Left ventricle myocardium inferior (tissue), 1 donor: ENCODE results near the gene BABAM1. TPM values are rescaled to one million over a fixed set of nuclear protein-coding genes. Genes with fewer than 3 reads are reported as not detected.
A peak's percentile ranks its signal among the peaks of the same experiment; 100 is the strongest.

Source experiments
- DNase-seq: peaks from one replicate; pipeline ENCODE4 v3.0.0-alpha.2; 2020
- H3K27ac ChIP-seq: fragments of 200-600 bp; replicated peaks from 2 replicates; pipeline ENCODE4 v1.8.0; 2021
- H3K27me3 ChIP-seq: fragments of 200-600 bp; 2 replicates; pipeline ENCODE4 v1.8.0; 2021; ENCODE audit warnings: low read depth
- H3K36me3 ChIP-seq: fragments of 200-600 bp; 2 replicates; pipeline ENCODE4 v1.8.0; 2021
- H3K4me1 ChIP-seq: fragments of 200-600 bp; 2 replicates; pipeline ENCODE4 v1.8.0; 2021
- H3K4me3 ChIP-seq: fragments of 200-600 bp; 2 replicates; pipeline ENCODE4 v1.8.0; 2021; ENCODE audit warnings: mild to moderate bottlenecking, moderate library complexity
- H3K9me3 ChIP-seq: fragments of 200-600 bp; replicated peaks from 2 replicates; pipeline ENCODE4 v1.8.0; 2021
- intact Hi-C: fragments of 100-400 bp; cut with micrococcal nuclease; formaldehyde crosslinking; loops from one replicate; pipeline ENCODE4 v1.11.0; 2022
- total RNA-seq: library from RNA; stranded (reverse); fragmentation: NEBNext Ultra II Directional; extraction: Animal tissue kit (Norgen Biotek cat#: 25700); gene quantifications from one replicate; pipeline ENCODE4 v1.2.1, GENCODE V29; 2021
- TF ChIP-seq, protein P1 (sequence below): fragments of 200-600 bp; IDR thresholded peaks from 2 replicates; pipeline ENCODE4 v1.8.0; 2021; ENCODE audit warnings: antibody characterized with exemption, mild to moderate bottlenecking, borderline replicate concordance
- donor health status: DM: no; HTN: yes; CAD: no; lungs with severe emphysema.

BABAM1 gene
- total RNA-seq, 1 donor from 2014 or later: 72.7 TPM

DNA sequence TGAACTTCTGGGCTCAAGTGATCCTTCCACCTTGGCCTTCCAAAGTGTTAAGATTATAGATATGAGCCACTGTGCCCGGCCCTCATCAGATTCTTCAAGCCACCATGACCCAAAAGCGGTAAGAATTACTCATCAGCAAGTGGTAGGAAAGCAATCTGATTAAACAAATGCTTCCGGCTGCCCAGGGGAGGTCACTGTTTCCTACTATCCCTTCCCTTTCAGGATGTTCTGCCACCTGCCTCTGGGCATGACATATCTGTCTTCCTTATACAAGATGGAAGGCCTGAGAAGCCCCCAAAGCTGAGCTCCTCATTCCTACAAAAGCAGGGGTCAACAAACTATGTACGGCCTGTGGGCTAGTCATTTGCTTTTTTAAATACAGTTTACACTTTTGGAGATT, 29.0 kb downstream of the BABAM1 start:
- H3K27me3 ChIP-seq: no peaks in the 10 kb centered on the region
- peaks cover 34% of the 10 kb centered on the region for H3K36me3 ChIP-seq
- H3K4me3 ChIP-seq: no peak overlapping the region
- no peak overlapping the region for H3K27ac ChIP-seq
- intact Hi-C loops: loop anchor here (10.0 kb wide), 1 partner anchor 89 kb away; no protein-coding TSS in a partner anchor
- TF ChIP-seq, protein P1, sequence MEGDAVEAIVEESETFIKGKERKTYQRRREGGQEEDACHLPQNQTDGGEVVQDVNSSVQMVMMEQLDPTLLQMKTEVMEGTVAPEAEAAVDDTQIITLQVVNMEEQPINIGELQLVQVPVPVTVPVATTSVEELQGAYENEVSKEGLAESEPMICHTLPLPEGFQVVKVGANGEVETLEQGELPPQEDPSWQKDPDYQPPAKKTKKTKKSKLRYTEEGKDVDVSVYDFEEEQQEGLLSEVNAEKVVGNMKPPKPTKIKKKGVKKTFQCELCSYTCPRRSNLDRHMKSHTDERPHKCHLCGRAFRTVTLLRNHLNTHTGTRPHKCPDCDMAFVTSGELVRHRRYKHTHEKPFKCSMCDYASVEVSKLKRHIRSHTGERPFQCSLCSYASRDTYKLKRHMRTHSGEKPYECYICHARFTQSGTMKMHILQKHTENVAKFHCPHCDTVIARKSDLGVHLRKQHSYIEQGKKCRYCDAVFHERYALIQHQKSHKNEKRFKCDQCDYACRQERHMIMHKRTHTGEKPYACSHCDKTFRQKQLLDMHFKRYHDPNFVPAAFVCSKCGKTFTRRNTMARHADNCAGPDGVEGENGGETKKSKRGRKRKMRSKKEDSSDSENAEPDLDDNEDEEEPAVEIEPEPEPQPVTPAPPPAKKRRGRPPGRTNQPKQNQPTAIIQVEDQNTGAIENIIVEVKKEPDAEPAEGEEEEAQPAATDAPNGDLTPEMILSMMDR: no peak
- H3K4me1 ChIP-seq: peaks cover 9% of the 10 kb centered on the region
- H3K9me3 ChIP-seq: peaks cover 7% of the 10 kb centered on the region
- no peak for DNase-seq

DNA sequence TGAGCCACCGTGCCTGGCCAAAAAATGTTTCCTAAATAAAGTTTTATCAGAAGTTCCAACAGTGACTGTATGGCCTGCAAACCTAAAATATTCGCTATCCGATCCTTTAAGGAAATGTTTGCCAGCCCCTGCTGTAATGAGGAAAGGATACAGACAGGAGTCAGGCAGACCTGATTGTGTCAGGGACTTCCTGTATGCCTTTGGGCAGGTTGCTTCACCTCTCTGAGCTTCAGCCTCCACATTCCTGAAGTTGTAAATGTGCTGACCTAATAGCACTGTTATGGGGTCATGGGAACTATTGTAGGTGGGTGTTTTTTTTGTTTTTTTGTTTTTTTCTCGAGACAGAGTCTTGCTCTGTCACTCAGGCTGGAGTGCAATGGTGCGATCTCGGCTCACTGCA, 29.7 kb downstream of the BABAM1 start:
- TF ChIP-seq, protein P1: no peak
- H3K27ac ChIP-seq: no peak overlapping the region
- peaks cover 9% of the 10 kb centered on the region for H3K4me1 ChIP-seq
- no peaks in the 10 kb centered on the region for H3K27me3 ChIP-seq
- peaks cover 34% of the 10 kb centered on the region for H3K36me3 ChIP-seq
- H3K4me3 ChIP-seq: no peak overlapping the region
- intact Hi-C loops: loop anchor here (10.0 kb wide), 1 partner anchor 88 kb away; no protein-coding TSS in a partner anchor
- peaks cover 7% of the 10 kb centered on the region for H3K9me3 ChIP-seq
- no peak for DNase-seq

DNA sequence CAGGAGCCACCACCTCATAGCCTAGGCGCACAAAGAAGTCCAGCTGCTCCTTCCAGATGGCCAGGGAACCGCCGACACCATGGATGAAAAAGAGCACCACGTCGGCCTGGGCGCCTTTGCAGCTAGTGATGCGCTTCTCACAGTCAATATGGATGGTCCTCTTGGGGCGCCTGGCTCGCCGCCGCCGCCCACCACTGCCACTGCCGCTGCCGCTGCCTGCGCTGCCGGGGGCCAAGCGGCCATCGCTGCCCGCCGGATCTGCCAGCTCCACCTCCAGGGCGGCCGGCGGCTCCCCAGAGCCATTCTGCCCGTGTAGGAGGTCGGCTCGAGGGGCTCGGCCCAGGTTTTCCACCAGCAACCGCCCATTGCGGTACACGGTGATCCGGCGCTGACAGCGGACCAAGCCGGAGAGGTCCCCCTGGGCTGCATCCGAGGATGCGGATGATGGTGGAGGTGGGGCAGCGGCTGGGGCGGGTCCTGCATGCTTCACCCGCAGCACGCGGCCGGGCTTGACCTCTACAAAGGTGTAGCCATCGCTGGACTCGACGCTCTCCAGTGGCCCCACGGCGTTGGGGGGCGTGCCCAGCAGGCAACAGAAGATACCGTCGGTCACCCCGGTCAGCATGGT, 33.9 kb downstream of the BABAM1 start:
- TF ChIP-seq, protein P1: no peak
- Histone ChIP-seq H3K4me3 (no peak overlapping the region), H3K36me3 (peaks cover 29% of the 10 kb centered on the region), H3K4me1 (peaks cover 38% of the 10 kb centered on the region), H3K9me3 (peaks cover 7% of the 10 kb centered on the region), H3K27me3 (no peaks in the 10 kb centered on the region), H3K27ac (no peak overlapping the region)
- intact Hi-C loops: no loop called here
- DNase-seq: no peak

DNA sequence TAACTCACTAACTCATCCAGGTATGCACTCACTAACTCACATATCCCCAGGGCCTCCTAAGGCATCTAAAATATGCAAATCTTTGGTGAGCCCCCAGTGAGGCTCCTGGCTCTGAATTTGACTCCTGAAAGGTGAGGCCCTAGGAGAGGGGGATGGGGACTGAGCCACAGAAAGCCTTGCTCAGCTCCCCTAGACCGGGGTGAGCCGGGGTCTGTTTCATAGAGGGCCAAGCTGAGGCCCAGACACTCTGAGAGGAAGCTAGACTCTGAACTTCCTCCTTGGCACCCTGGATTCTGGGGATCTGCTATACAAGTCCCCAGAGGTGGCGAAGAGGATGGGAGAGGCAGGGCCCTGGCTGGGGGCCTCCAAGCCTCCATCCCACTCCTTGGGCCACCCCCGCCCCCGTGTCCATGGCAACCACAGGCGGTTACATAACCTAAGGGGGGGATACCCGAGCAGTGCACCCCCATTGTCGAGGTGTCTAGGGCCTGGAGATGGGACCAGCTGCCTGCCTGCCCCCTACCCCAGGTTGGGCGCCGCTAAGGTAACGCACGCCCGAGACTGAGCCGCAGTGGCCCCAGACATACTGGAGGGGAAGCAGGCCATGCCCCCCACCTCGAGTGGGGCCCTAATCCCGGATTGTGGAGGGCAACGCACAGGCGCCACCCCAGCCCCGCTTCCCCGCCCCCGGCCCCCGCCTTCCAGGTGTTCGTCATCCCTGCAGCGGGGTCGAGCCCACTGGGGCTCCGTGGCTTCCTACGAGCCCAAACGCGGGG, 35.3 kb downstream of the BABAM1 start:
- Histone ChIP-seq H3K4me3 (peak overlapping the region; percentile 92), H3K36me3 (peaks cover 21% of the 10 kb centered on the region), H3K9me3 (peaks cover 7% of the 10 kb centered on the region), H3K27me3 (no peaks in the 10 kb centered on the region), H3K27ac (peak overlapping the region; percentile 98), H3K4me1 (peaks cover 53% of the 10 kb centered on the region)
- intact Hi-C loops: no loop called here
- TF ChIP-seq, protein P1: no peak
- DNase-seq: no peak

DNA sequence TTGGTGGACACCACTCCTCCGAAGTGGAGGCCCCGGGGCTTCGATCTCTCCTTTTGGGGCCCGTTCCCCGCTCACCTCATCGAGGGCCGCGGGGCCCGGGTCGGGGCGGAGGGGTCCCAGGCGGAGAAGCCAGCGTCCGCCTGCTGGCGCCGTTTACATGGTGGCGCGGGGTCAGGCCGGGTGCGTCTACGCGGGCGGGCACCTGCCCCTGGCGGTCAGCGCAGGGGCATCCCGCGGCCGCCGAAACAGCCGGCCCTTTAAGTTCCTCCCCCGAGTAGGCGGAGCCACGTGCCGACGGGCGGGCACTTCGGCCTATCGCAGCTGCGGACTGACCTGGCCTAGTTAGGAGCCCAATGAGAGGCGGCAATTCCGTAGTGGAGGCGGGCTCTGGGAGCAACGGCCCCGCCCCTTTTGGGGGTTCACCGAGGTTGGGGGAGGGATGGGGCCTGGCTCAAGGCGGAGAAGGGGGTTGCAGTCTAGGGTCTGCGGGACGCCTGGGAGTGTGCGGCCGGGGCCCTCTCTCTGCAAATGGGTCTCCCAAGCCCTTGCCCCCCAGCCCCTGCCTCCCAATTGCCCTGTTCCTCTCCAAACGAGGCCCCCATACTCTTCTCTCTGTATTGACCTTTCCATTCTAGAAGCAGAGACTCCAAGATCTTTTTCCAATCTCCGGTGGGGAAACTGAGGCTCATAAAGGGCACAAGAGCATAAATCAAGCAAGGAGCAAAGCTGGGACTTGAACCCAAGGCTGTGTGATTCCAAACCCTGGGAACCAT, 36.1 kb downstream of the BABAM1 start, which contains the start of gene ABHD8:
ABHD8 (minus strand) TSS at position 259 of the 773 bp plus-strand sequence. CDS start 1,809 bp downstream, outside the sequence.
- Histone ChIP-seq H3K4me1 (peaks cover 55% of the 10 kb centered on the region), H3K27me3 (no peaks in the 10 kb centered on the region), H3K9me3 (peaks cover under 1% of the 10 kb centered on the region), H3K36me3 (peaks cover 13% of the 10 kb centered on the region), H3K27ac (peak within 1 kb of the TSS; percentile 98), H3K4me3 (peak within 1 kb of the TSS; percentile 92)
- intact Hi-C loops: no loop called here
- peak; percentile 96 for DNase-seq
- TF ChIP-seq, protein P1: peak; percentile 82
